ENCODE data around the gene NNMT. TPM values are rescaled to one million over a fixed set of nuclear protein-coding genes. Genes with fewer than 3 reads are reported as not detected.

Gene NNMT
- total RNA-seq, 1 experiment from 2014 or later: not detected

- 0 out of 4 replicates have a peak, but pooled peaks cover 0 to under 1% of the 10 kb centered on the region in 2 experiments for H3K9me3 ChIP-seq (ENCODE audit: control insufficient read depth in 1 of 2, insufficient read depth in 1 of 2, low read depth in 1 of 2, low read length in 2 of 2)
- no peak for DNase-seq (ENCODE audit: low read depth, low spot score)
- no peaks in the 10 kb centered on the region for H3K4me1 ChIP-seq (ENCODE audit: control insufficient read depth in 1 of 2, insufficient read depth in 2 of 2, low read length in 2 of 2)
- no peak overlapping the region for H3K4me3 ChIP-seq (replicated peaks in 1 of 2; ENCODE audit: low read depth in 1 of 2, low read length in 2 of 2)
- H3K9me2 ChIP-seq (ENCODE audit: insufficient read depth): no peaks in the 10 kb centered on the region
- H3K9ac ChIP-seq (ENCODE audit: low read length): no peak overlapping the region
- BruUV-seq (replicated peaks): no TSS peak
- H4K20me1 ChIP-seq (ENCODE audit: insufficient read depth): no peaks in the 10 kb centered on the region
- ChIA-PET RAD21 (ENCODE audit: low non-redundant PET in 1 of 2, low total read pairs in 2 of 2, uncharacterized antibody in 2 of 2, unreplicated experiment in 2 of 2) (no interaction called here), CTCF (no interaction called here), POLR2A (no interaction called here)
- no peak overlapping the region for H3K4me2 ChIP-seq (ENCODE audit: low read length)
- intact Hi-C loops (cut with micrococcal nuclease): no loop called here
- H3K27ac ChIP-seq (ENCODE audit: low read depth, low read length): no peak overlapping the region
- H2AFZ ChIP-seq (ENCODE audit: low read depth, low read length, poor library complexity, severe bottlenecking): no peak overlapping the region
- no peaks in the 10 kb centered on the region for H3K36me3 ChIP-seq (ENCODE audit: control insufficient read depth in 1 of 2, insufficient read depth in 2 of 2, low read length in 2 of 2)
- no peaks in the 10 kb centered on the region for H3K79me2 ChIP-seq (ENCODE audit: insufficient read depth, low read length)
- TF ChIP-seq, protein P1, sequence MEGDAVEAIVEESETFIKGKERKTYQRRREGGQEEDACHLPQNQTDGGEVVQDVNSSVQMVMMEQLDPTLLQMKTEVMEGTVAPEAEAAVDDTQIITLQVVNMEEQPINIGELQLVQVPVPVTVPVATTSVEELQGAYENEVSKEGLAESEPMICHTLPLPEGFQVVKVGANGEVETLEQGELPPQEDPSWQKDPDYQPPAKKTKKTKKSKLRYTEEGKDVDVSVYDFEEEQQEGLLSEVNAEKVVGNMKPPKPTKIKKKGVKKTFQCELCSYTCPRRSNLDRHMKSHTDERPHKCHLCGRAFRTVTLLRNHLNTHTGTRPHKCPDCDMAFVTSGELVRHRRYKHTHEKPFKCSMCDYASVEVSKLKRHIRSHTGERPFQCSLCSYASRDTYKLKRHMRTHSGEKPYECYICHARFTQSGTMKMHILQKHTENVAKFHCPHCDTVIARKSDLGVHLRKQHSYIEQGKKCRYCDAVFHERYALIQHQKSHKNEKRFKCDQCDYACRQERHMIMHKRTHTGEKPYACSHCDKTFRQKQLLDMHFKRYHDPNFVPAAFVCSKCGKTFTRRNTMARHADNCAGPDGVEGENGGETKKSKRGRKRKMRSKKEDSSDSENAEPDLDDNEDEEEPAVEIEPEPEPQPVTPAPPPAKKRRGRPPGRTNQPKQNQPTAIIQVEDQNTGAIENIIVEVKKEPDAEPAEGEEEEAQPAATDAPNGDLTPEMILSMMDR (IDR thresholded peaks at IDR 0.05 in 2 of 3, conservative IDR thresholded peaks at IDR 0.05 in 1 of 3; ENCODE audit: borderline replicate concordance in 1 of 3, insufficient read depth in 1 of 3, low read depth in 2 of 3, low read length in 2 of 3): no peak
- TF ChIP-seq RAD21 (IDR thresholded peaks at IDR 0.05; ENCODE audit: low read depth): no peak
- no peak for TF ChIP-seq JUND (IDR thresholded peaks at IDR 0.05)
- TF ChIP-seq, protein P2, sequence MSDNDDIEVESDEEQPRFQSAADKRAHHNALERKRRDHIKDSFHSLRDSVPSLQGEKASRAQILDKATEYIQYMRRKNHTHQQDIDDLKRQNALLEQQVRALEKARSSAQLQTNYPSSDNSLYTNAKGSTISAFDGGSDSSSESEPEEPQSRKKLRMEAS (IDR thresholded peaks at IDR 0.05): no peak
- no peak for TF ChIP-seq SP1 (IDR thresholded peaks at IDR 0.05; ENCODE audit: low read depth)
- TF ChIP-seq, protein P3, sequence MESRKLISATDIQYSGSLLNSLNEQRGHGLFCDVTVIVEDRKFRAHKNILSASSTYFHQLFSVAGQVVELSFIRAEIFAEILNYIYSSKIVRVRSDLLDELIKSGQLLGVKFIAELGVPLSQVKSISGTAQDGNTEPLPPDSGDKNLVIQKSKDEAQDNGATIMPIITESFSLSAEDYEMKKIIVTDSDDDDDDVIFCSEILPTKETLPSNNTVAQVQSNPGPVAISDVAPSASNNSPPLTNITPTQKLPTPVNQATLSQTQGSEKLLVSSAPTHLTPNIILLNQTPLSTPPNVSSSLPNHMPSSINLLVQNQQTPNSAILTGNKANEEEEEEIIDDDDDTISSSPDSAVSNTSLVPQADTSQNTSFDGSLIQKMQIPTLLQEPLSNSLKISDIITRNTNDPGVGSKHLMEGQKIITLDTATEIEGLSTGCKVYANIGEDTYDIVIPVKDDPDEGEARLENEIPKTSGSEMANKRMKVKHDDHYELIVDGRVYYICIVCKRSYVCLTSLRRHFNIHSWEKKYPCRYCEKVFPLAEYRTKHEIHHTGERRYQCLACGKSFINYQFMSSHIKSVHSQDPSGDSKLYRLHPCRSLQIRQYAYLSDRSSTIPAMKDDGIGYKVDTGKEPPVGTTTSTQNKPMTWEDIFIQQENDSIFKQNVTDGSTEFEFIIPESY (IDR thresholded peaks at IDR 0.05; ENCODE audit: extremely low read depth, insufficient replicate concordance, low read length): no peak
- ATAC-seq: no peak
- H3K27me3 ChIP-seq (ENCODE audit: insufficient read depth, low read length): peaks cover 27% of the 10 kb centered on the region; the same call in 1 of the 2 replicates
Observed at GRCh38 chr11:114265122-114265878, 30.9 kb upstream of the NNMT start.

Measured in HCT116 (cell line).